HS-5 (cell line): Measurements from ENCODE around the gene S1PR4.
"Not testable (repeated sequence)": the region's sequence is repeated elsewhere in the genome, so short reads cannot be mapped to it uniquely, and the experiment has no call there.

Experiments used
- DNase-seq: peaks from one replicate; pipeline ENCODE4 v3.0.0-alpha.2; 2012; ENCODE audit warnings: low read depth

S1PR4 gene

DNA sequence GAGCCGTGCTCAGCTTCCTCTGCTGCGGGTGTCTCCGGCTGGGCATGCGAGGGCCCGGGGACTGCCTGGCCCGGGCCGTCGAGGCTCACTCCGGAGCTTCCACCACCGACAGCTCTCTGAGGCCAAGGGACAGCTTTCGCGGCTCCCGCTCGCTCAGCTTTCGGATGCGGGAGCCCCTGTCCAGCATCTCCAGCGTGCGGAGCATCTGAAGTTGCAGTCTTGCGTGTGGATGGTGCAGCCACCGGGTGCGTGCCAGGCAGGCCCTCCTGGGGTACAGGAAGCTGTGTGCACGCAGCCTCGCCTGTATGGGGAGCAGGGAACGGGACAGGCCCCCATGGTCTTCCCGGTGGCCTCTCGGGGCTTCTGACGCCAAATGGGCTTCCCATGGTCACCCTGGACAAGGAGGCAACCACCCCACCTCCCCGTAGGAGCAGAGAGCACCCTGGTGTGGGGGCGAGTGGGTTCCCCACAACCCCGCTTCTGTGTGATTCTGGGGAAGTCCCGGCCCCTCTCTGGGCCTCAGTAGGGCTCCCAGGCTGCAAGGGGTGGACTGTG, 1.2 kb downstream of the S1PR4 start:
- no peak for DNase-seq

DNA sequence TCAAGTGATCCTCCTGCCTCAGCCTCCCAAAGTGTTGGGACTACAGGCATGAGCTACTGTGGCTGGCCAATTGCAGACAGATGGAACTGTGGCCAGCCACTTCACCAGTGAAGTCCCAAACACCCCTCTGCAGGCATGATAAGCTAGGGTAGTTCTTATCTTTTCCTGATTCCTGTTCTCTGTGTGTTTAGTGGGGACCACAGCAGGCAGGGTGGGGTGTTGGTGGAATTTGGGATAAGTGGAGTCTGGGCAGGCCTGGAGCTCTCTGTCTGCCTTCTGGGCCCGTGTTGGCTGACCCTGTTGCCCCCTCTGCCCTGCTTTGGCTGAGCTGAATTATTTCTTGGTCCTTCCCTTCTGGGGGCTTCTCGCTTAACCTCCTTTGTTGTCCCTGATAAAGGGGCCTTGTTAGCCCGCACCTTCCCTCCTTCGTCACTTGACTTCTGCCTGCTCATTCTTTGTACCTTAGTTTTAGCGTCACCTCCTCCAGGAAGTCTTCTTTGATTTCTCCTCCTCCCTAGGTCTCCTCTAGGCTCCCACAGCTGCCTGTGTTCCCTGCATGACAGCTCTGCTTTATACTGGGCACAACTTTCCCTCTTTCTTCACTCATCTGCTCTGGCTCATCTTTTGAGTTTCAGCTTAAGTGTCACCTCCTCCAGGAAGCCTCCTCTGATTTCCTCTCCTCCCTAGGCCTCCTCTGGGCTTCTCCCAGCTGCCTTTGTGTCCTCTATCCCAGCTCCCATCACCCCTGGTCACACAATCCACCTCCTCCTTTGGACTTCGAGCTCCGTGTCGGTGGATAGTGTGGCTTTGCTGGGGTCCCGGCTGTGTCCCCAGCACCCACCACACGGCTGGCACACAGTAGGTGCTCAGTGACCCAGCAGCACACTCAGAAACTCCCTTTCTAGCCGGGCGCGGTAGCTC, 5.4 kb downstream of the S1PR4 start:
- DNase-seq, result no peak

DNA sequence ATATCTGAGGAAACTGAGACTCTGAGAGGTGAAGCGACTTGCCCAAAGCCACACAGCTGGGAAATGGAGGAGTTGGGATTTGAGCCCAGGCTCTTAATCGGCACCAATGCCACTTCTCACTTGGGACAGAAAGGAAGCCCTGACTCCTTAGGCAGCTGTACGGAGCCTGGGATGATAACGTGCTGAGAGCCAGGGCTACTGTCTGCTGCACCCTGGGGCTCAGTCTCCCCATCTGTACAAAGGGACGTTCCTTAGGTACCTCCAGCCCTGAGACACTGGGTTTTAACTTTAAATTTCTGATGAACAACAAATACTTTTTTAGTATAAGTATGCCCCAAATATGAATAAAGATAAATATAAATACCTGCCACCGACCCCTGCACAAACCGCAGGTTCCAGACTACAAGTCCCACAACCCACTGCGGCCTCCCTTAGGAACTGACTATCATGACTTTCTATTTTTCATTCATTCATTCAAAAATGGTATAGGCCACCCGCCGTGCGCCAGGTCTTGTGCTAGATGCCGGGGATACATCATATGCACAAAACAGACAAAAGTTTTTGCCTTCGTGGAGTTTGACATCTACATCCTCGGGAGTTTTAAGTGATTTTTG, 6.4 kb downstream of the S1PR4 start:
- DNase-seq, result no peak

DNA sequence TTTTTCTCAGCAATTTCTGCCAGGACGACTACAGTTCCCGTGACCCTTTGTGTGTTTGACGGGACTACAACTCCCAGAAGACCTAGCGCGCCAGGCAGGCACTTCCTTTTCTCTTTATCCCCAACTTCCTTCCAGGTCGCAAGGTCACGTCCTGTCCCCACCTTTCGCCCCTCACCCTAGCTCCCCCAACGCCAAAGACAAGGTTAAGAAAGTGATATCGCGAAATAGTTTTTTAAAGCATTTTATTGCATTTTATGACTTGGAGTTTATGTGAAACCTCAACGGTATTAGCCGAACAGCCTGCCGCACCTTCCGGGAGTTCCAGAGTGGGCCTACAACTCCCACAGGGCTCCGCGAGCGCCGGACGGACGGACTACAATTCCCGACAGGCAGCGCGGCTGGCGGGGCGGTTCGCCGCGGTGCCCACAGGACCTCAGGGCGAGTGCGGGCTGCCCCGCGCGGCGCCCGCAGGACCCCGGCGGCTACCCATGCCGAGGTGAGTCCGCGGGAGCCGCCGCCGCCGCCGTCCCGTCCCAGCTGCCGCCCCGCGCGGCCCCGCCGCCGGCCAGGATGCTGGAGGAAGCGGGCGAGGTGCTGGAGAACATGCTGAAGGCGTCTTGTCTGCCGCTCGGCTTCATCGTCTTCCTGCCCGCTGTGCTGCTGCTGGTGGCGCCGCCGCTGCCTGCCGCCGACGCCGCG, 7.0 kb downstream of the S1PR4 start, which contains the start of gene NCLN:
TSS of gene NCLN (plus strand) at position 470 of the 699 bp plus-strand sequence. CDS start at position 571, 101 bp downstream.
- DNase-seq, result peak; percentile 97

DNA sequence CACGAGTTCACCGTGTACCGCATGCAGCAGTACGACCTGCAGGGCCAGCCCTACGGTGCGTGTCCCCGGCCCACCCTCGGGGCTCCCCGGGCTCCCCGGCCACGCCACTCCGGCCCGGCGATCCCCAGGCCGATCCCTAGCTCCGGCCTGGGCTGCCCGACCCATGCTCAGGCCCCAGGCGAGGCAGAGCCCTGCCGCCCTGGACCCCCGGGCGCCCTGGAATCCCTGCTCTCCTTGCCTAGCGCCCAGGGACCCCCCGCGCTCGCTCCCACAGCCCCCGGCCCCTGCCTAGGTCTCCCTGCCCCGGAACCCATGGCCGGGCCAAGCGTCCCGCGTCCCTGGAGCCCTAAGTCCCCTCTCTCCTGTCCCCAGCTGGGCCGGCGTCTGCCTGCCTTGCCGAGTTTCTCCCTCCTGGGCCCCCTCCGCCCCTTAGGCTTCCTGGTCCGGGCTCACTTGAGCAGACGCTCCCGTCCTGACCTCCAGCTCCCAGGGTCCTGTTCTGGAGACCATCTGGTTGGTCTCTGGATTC, 7.7 kb downstream of the S1PR4 start:
- DNase-seq, result no peak

DNA sequence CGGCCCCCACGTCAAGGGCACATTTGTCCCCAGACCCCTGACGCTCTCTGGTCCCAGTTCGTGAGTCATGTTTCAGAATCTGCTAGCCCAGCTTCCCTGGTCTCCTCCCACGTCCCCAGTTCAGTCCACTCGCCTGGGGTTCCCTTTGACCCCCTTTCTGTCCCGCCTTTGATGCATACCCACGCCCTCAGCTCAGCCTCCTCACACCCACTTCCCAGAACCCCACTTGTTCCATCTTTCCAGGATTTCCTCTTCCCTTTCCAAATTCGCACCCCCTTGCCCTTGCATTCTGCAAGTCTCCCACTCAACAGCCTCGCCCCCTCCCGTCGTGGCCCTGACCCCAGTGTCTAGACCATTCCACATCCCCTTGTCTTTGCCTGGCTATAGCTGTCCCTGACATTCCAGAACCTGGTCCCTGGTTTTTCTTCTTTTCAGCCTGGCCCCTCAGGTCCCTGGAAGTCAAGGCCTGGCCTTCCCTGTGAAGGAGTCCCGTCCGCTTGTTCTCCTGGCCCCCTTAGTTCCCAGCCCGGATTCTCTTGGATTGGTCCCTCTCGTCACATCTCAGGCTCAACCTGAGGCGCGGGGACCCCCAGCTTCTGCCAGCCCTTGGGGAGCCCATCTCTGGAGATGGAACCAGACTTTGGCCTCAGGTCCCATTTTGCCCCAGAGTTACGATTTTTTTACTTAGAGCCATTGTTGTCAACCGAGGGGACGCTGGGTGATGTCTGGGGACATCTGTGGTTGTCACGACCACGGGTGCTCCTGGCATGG, 8.5 kb downstream of the S1PR4 start:
- DNase-seq, result no peak

DNA sequence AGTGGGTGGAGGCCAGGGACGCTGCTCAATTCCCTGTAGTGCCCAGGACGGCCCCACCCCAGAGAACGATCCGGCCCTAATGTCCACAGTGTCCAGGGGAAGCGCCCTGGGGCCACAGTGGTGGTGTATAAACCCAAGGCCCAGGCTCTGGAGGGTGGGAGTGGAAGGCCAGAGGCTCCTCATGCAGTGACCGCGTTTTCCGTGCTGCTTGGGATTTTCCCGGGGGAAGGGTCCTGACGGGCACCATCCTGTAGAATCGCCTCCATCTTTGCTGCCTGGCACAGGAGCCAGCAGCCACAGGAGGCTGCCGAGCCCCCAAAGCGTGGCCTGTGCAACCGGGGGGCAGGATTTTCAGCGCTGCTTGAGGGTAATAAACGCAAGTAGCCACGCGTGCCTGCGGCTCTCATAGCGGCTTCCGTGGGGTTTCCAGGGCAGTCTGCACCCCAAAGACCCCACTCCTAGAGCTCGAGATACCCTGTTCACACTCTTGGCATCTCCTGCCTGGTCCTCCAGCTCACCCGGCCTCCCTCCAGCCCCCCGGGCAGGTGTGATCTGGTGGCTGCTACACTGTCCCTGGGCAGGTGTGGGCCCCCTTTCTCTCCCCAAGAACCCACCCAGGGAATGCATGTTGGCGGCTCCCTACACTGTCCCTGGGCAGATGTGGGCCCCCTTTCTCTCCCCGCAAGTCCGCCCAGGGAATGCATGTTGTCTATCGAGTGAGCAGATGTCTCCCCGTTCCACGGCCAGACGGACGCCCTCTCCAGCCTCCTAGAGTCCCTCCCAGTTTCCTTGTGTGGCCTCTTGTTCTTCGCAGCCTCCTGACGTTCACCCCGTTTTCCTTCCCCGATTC, 9.3 kb downstream of the S1PR4 start:
- DNase-seq, result no peak

DNA sequence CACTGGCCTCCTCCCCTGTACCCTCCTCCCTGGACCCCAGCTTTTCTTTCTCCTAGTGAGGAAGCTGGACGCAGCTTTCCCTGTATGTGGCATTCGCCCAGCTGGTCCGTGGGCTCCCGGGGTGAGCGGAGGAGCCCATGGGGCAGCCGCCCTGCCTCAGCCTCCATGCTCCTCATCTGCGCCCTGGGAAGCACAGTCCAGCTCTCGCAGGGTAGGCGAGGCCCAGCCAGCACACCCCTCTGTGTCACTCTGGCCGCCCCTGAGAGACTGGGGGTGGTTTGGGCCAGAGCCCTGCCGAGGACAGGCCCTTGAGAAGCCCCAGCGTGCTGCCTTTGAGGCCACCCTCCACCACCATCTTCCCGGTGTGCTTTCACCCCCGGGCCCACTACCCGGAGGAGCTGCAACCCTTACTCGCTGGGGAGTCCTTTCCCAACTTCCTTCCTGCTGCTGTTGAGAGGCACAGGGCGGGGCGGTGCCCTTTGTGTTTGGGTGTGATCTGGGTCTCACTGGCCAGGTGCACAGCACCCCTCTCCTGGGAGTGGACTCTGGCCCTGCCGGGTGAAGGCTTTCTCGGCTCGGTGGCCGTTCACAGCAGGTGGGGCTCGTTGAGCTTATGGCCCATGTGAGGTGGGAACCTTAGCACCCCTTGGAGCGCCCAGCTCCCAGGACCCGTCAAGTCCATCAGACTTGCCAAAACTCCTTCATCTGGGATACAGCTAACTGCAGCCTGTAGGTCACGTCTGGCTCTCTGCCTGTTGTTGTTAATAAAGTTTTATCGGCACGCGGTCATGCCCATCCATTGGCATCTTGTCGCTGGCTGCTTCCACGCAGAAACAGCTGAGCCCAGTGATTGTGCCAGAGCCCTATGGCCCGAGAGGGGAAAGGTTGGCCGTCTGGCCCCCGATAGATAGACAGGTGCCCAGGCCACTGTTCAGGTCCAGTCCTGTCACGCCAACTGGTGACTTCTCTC, 10.3 kb downstream of the S1PR4 start:
- DNase-seq, result no peak

DNA sequence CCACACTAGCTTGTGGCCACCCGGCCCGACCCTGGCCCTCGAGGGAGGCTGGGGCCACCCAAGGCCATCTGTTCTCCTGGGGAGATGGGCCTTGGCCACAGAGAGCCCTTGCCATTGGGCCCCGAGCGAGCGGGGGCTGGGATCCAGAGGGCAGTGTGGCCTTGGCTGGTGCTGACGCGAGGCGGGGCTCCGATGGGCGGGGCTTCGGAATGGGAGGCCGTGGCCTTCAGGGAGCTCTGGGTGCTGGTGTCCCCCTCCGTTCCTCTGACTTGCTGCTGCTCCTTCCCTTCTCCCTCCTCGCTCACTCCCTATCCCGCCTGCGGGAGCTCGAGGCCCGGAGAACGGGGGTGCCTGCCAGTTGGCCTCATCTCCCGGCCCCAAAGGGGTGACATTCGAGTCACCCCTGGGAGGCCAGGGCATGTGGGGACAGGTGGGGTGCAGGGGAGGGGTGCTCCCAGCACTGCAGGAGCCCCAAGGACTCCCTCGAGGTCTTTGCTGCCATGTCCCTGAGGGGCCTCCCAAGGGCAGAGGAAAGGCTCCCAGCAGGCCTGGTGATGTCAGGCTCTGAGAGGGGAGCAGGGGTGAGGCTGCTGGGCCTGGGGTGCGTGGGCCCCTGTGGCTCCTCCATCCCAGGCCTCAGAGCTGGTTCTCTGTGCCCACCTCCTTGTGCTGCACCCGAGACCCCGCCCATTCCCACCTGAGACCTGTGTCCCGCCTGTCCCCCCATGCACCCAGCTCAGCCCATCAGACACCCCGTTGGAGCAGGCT, 11.3 kb downstream of the S1PR4 start:
- no peak for DNase-seq

DNA sequence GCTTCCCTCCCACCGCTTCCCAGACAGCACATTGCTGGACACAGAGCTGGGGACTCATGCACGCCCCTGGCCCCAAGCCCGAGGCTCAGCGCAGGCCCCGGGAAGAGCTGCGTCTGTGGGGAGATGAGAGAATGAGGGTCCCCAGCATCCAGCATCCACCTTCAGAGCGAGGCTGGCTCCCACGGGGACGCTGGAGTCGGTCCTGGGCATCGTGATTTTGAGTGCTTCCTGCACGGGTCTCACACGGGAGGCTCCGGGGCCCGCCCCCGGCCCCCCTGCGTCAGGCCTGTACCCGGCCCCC, 11.9 kb downstream of the S1PR4 start:
- no peak for DNase-seq

DNA sequence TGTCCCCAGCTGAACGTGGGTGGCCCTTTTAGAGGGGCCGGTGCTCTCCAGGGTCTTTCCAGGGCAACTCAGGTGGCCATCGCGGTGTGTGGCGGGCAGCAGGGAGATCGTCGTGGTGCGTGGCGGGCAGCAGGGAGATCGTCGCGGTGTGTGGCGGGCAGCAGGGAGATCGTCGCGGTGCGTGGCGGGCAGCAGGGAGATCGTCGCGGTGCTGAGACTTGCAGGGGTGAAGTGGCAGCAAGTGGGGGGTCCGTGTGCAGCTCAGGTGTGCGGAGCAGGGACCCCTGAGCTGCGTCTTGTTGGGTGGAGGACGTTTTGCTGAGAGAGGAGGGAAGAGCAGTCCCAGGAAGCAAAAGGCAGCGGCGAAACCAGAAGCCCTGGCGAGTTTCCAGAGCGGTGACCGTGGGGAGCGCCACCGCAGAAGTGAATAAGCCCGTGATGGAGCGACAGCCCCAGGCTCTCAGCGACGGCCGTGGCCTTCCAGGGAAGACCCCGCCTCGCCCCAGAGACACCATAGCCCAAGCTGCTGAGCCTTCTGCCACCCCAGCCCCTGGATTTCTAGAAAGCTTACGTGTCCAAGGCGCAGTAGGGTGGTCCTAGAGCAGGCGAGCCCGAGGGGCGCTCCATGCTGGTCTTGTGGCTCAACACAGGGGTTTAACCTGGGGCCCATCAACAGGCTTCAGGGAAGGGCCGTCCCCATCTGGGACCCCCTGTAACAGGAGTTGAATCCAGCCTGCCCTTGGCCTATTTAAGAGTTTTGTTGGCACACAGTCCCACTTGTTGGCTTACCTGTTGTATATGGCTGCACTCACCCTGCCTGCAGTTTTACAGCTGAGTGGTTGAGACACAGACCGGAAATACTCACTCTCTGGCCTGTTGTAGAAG, 12.6 kb downstream of the S1PR4 start:
- DNase-seq, result no peak

DNA sequence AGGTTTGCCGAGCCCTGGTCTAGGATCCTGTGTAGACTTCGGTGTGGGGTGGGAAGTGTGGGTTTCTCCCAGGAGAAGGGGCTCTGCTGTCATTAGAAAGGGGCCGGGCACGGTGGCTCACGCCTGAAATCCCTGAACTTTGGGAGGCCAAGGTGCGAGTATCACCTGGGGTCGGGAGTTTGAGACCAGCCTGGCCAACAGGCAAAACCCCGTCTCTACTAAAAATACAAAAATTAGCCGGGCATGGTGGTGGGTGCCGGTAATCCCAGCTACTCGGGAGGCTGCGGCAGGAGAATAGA, 13.2 kb downstream of the S1PR4 start:
- not testable (repeated sequence) for DNase-seq

DNA sequence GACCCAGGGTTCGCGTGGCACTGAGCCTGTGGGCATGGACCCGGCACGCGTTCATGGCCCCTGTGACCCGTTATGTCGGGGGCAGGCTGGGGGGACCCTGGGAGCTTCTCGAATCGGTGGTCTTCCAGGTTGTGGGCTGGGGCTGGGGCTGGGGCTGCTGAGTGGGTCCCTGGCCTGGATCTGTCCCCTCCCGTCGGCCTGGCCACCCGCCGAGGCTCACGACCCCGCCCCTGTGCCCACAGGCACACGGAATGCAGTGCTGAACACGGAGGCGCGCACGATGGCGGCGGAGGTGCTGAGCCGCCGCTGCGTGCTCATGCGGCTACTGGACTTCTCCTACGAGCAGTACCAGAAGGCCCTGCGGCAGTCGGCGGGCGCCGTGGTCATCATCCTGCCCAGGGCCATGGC, 13.7 kb downstream of the S1PR4 start:
- no peak for DNase-seq

DNA sequence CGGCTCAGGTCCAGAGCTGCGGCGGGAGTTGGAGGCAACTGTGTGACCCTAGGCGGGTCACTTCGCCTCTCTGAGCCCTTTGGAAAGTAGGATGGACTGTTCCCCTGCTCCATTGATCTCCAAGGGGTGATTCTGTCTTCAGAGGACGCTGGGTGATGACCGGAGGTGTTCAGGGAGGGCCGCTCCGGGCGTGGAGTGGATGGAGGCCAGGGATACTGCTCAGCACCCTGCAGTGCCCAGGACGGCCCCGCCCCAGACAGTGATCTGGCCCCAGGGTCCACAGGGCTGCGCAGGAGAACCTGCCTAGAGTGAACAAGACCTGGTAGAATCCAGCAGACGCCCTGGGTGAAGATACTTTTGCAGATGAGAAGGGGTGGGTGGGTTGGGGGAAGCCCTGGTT, 14.1 kb downstream of the S1PR4 start:
- no peak for DNase-seq

DNA sequence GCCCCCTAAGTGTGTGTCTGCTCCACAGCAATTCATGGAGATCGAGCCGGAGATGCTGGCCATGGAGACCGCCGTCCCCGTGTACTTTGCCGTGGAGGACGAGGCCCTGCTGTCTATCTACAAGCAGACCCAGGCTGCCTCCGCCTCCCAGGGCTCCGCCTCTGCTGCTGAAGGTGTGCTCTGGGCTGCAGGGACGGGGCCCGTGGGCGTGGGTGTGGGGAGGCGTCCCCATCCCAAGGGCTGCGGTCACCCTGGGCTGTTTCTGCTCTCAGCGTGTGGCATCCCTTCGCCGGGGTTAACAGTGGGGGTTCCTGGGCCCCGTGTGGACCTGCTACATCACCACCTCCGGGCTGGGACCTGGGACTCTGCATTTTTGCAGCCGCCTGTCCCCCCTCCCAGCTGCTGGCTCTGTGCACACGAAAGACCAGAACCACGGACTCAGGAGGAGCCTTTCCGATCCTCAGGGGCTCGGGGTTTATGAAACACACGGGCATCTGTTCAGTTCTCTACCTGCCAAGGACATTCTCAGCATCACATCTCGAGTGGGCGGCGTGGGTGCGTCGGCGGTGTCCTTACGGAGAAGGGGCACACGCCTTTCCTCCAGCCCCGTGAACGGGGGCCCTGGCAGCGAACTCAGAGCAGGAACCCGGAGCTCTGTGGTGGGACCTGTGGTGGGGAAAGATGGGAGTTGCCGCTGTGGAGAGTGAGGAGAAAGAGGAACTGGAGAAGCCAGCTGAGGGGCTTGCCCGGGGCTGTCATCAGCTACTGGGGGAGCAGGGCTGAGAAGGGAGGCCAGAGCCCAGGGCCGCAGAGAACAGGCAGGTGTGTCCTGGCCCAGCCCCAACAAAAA, 14.9 kb downstream of the S1PR4 start:
- no peak for DNase-seq

DNA sequence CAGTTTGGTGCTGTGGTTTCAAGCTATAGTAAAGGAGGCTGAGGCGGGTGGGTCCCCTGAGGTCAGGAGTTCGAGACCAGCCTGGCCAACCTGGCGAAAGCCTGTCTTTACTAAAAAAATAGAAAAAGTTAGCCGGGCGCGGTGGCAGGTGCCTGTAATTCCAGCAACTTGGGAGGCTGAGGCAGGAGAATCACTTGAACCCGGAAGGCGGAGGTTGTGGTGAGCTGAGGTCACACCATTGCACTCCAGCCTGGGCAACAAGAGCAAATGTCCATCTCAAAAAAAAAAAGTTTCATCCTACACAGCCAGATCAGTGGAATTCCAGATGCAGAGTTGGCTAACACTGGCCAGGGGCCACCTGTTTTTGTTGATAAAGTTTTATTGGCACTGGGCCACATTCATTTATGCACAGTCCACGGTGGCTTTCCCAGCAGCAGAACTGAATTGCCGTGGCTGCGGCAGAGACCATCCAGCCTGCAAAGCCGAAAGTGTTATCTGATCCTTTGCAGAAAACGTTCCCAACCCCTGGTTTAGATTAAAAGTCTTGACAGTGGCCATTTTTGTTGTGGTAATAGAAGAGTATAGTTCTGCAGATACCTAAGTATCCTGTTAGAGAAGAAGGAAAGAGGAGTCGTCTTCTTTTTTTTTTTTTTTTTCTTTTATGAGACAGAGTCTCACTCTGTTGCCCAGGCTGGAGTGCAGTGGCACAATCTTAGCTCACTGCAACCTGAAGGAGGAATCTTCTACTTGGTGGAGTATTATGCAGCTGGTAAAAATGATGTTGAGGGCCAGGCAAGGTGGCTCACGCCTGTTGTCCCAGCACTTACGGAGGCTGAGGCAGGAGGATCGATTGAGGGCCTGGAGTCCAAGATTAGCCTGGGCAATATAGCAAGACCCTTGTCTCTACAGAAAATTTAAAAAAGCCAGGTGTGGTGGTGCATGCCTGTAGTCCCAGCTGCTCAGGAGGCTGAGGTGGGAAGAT, 15.8 kb downstream of the S1PR4 start:
- DNase-seq, result no peak
